Activated CD4-positive, CD25-positive, alpha-beta regulatory T cell (primary cell): ENCODE results near the gene BHMT.

ENCODE experiments used
- DNase-seq, 4 experiments: peaks; one replicate each; lab custom pipeline; 2025; lab: John Stamatoyannopoulos, UW

BHMT gene

GRCh38 chr5:79111387-79111959 lies at the start of gene BHMT:
TSS of gene BHMT (plus strand) at chr5:79111809. CDS start at chr5:79111886, 77 bp downstream.
- no peak for DNase-seq

- DNase-seq: no peak
Observed at GRCh38 chr5:79062436-79062835, 49.2 kb upstream of the BHMT start.

- no peak for DNase-seq
Observed at GRCh38 chr5:79069488-79070349, 41.9 kb upstream of the BHMT start, which contains the start of the genes BHMT2 and DMGDH. TSS of gene BHMT2 (plus strand) at chr5:79069767. CDS start at chr5:79069783, 16 bp downstream. TSS of gene DMGDH (minus strand) at chr5:79069674. CDS start at chr5:79069620, 54 bp downstream.

- DNase-seq: no peak
Observed at GRCh38 chr5:79070350-79070667, 41.3 kb upstream of the BHMT start.

- DNase-seq: no peak
Observed at GRCh38 chr5:79074641-79075040, 37.0 kb upstream of the BHMT start.

- DNase-seq: no peak
Observed at GRCh38 chr5:79075646-79076426, 35.8 kb upstream of the BHMT start.

GRCh38 chr5:79076819-79077218 lies 34.8 kb upstream of the BHMT start:
- DNase-seq: no peak

GRCh38 chr5:79077680-79078365 lies 33.8 kb upstream of the BHMT start:
- DNase-seq: no peak

- no peak for DNase-seq
Observed at GRCh38 chr5:79080804-79081203, 30.8 kb upstream of the BHMT start.

- no peak for DNase-seq
Observed at GRCh38 chr5:79081779-79082178, 29.8 kb upstream of the BHMT start.

GRCh38 chr5:79086116-79086515 lies 25.5 kb upstream of the BHMT start:
- no peak for DNase-seq

- DNase-seq: no peak
Observed at GRCh38 chr5:79088507-79088906, 23.1 kb upstream of the BHMT start.

- no peak for DNase-seq
Observed at GRCh38 chr5:79091064-79091463, 20.5 kb upstream of the BHMT start.

- DNase-seq: no peak
Observed at GRCh38 chr5:79093762-79094161, 17.8 kb upstream of the BHMT start.

- no peak for DNase-seq
Observed at GRCh38 chr5:79105868-79106267, 5.7 kb upstream of the BHMT start.

- DNase-seq: no peak
Observed at GRCh38 chr5:79107020-79107796, 4.4 kb upstream of the BHMT start.

- DNase-seq: no peak
Observed at GRCh38 chr5:79108086-79108485, 3.5 kb upstream of the BHMT start.

- no peak for DNase-seq
Observed at GRCh38 chr5:79108792-79109191, 2.8 kb upstream of the BHMT start.

GRCh38 chr5:79109527-79110492 lies 1.8 kb upstream of the BHMT start:
- no peak for DNase-seq
